K562 (cell line): ENCODE results near the gene DDAH2. TPM values are rescaled to one million over a fixed set of nuclear protein-coding genes. Genes with fewer than 3 reads are reported as not detected.

Source experiments
- ATAC-seq: fragments of 200-7000 bp; cut with Tn5 transposase; 3 replicates; pipeline ENCODE4 v1.9.1; 2020; ENCODE audit warnings: moderate library complexity
- BruUV-seq: library from RNA; stranded (reverse); fragments of 400-500 nt; replicated peaks from 2 replicates; lab custom pipeline; 2021; lab: Mats Ljungman, UMichigan
- CTCF ChIA-PET: fragments of 300-600 bp; formaldehyde crosslinking; extraction: SDS; loops from one replicate; lab custom pipeline; 2021; ENCODE audit warnings: low intra/inter-chr PET ratio; lab: Yijun Ruan, JAX
- POLR2A ChIA-PET: fragments of 300-600, 350-650 bp; sonication (Branson Sonifier 250); formaldehyde crosslinking; extraction: SDS; loops from one replicate; lab custom pipeline; 2021; ENCODE audit warnings: antibody characterized with exemption, inconsistent platforms; lab: Yijun Ruan, JAX
- DNase-seq, 4 experiments: peaks; one replicate each; pipeline versions ENCODE4 v3.0.0 to v3.0.0-alpha.2; 2011 to 2018; ENCODE audit warnings: low spot score in 3 of 4, mixed read lengths in 3 of 4; ENCODE audit errors: extremely low read depth in 1 of 4
- FAIRE-seq: peaks from 2 replicates; lab custom pipeline; 2011; peaks lifted over from hg19 to GRCh38; lab: Jason Lieb, UNC
- H2AFZ ChIP-seq: 2 replicates; pipeline ENCODE4 v1.6.0; 2011; ENCODE audit warnings: low read depth, low read length, control low read depth, inconsistent platforms
- H3K27ac ChIP-seq: fragments of 200-600 bp; 3 replicates; pipeline ENCODE4 v1.8.0; 2011; ENCODE audit warnings: low read depth, mild to moderate bottlenecking, control low read depth, inconsistent platforms, low read length, moderate library complexity, mixed read lengths; ENCODE audit errors: extremely low read depth
- H3K27me3 ChIP-seq, 2 experiments: fragments of 300-600 bp in 1 of 2; 2 replicates in 1 of 2; 3 replicates in 1 of 2; pipeline versions ENCODE4 v1.6.0 to v1.8.0; 2011; ENCODE audit warnings: inconsistent platforms in 2 of 2, low read length in 2 of 2, mild to moderate bottlenecking in 1 of 2, mixed read lengths in 1 of 2, moderate library complexity in 1 of 2; ENCODE audit not compliant: control insufficient read depth in 2 of 2, insufficient read depth in 2 of 2
- H3K36me3 ChIP-seq: fragments of 300-600 bp; 3 replicates; pipeline ENCODE4 v1.8.0; 2011; ENCODE audit warnings: mild to moderate bottlenecking, low read length, inconsistent platforms; ENCODE audit not compliant: control insufficient read depth, insufficient read depth
- H3K4me1 ChIP-seq, 2 experiments: fragments of 200-600 bp in 1 of 2; replicated peaks in 1 of 2; 2 replicates in 1 of 2; 3 replicates in 1 of 2; pipeline versions ENCODE4 v1.5.1 to v1.8.0; 2011; ENCODE audit warnings: inconsistent platforms in 2 of 2, low read length in 2 of 2, mild to moderate bottlenecking in 1 of 2, mixed read lengths in 1 of 2, moderate library complexity in 1 of 2; ENCODE audit not compliant: control insufficient read depth in 2 of 2, insufficient read depth in 2 of 2
- H3K4me2 ChIP-seq: 2 replicates; pipeline ENCODE4 v1.6.1; 2011; ENCODE audit warnings: low read length, control low read depth, inconsistent platforms, mixed read lengths; ENCODE audit not compliant: insufficient read depth
- H3K4me3 ChIP-seq: fragments of 200-600 bp; sonication (generic), shearing (Covaris generic); 2 replicates; pipeline ENCODE4 v1.5.1; 2016; ENCODE audit warnings: control low read depth, inconsistent platforms
- H3K79me2 ChIP-seq: fragments of 200-600 bp; 3 replicates; pipeline ENCODE4 v1.8.0; 2011; ENCODE audit warnings: low read length, inconsistent platforms; ENCODE audit not compliant: control insufficient read depth, insufficient read depth
- H3K9ac ChIP-seq, 2 experiments: 2 replicates each; pipeline versions ENCODE4 v1.6.0 to v1.6.1; 2011; ENCODE audit warnings: low read depth in 2 of 2, low read length in 2 of 2, control low read depth in 1 of 2, inconsistent platforms in 1 of 2, mild to moderate bottlenecking in 1 of 2, mixed read lengths in 1 of 2; ENCODE audit not compliant: insufficient read depth in 1 of 2
- H3K9me1 ChIP-seq: one replicate; pipeline ENCODE4 v1.6.0; 2011; ENCODE audit warnings: inconsistent platforms, mild to moderate bottlenecking, low read length, moderate library complexity; ENCODE audit not compliant: control insufficient read depth, insufficient read depth
- H3K9me3 ChIP-seq: replicated peaks from 2 replicates; pipeline ENCODE4 v1.5.1; 2011; ENCODE audit warnings: low read depth, low read length, inconsistent platforms; ENCODE audit not compliant: control insufficient read depth, insufficient read depth
- H4K20me1 ChIP-seq: replicated peaks from 2 replicates; pipeline ENCODE4 v1.6.1; 2011; ENCODE audit warnings: low read length, inconsistent platforms, mixed read lengths; ENCODE audit not compliant: control insufficient read depth, insufficient read depth
- ARHGAP35 ChIP-seq: fragments of 450-650 bp; IDR thresholded peaks from 2 replicates; pipeline ENCODE4 v1.6.1; 2018; ENCODE audit not compliant: partially characterized antibody
- ARNT ChIP-seq, 2 experiments: fragments of 450-650 bp; IDR thresholded peaks; 2 replicates each; pipeline ENCODE4 v1.6.1; 2016; ENCODE audit warnings: mild to moderate bottlenecking in 1 of 2
- BHLHE40 ChIP-seq: IDR thresholded peaks from 2 replicates; pipeline ENCODE4 v1.6.1; 2011; ENCODE audit warnings: low read length, improper control_type of control experiment
- BRD4 ChIP-seq: fragments of 200-600 bp; sonication (generic); IDR thresholded peaks from 2 replicates; pipeline ENCODE4 v1.6.1; 2017; ENCODE audit warnings: inconsistent platforms
- CEBPG ChIP-seq, 3 experiments: fragments of 200-800 bp in 1 of 3; sonication (Bioruptor generic) in 1 of 3; sonication (generic) in 1 of 3; formaldehyde crosslinking in 1 of 3; IDR thresholded peaks in 2 of 3; conservative IDR thresholded peaks in 1 of 3; 2 replicates each; pipeline versions ENCODE4 v1.6.1 to v1.8.0; 2016 to 2022; ENCODE audit warnings: missing compliant biosample characterization in 2 of 3, missing genetic modification characterization in 2 of 3, mild to moderate bottlenecking in 1 of 3, missing genetic modification reagents in 1 of 3
- ELF2 ChIP-seq: fragments of 250-450 bp; sonication (Bioruptor Pico); IDR thresholded peaks from 2 replicates; pipeline ENCODE4 v1.5.0; 2021; ENCODE audit warnings: mild to moderate bottlenecking
- JUNB ChIP-seq: fragments of 450-650 bp; formaldehyde crosslinking; conservative IDR thresholded peaks from 2 replicates; pipeline ENCODE4 v1.4.0; 2020; ENCODE audit warnings: mild to moderate bottlenecking
- SAFB2 ChIP-seq: fragments of 200-400 bp; formaldehyde crosslinking; IDR thresholded peaks from 2 replicates; pipeline ENCODE4 v1.6.1; 2018; ENCODE audit warnings: borderline replicate concordance, low read length, low read depth, moderate library complexity; ENCODE audit not compliant: severe bottlenecking
- SETDB1 ChIP-seq: IDR thresholded peaks from one replicate; pipeline ENCODE4 v1.6.1; 2012; ENCODE audit warnings: low read length, control low read depth, inconsistent platforms
- SMARCC2 ChIP-seq: fragments of 450-650 bp; IDR thresholded peaks from 2 replicates; pipeline ENCODE4 v1.6.1; 2017; ENCODE audit warnings: antibody characterized with exemption, moderate library complexity, mild to moderate bottlenecking, low read depth
- WGBS: fragments of 100-300 bp; shearing (Covaris generic); methylation state at CpG from one replicate; pipeline ENCODE4 v1.1.6; 2016; ENCODE audit warnings: low coverage, mixed read lengths; ENCODE audit not compliant: insufficient coverage; ENCODE audit errors: missing lambda C conversion rate; 5-methylcytosine and 5-hydroxymethylcytosine counted together
- in situ Hi-C: fragments of 300-500 bp; cut with MboI; formaldehyde crosslinking; loops from 4 replicates; pipeline ENCODE4 v1.15.0; 2018; ENCODE audit warnings: inconsistent platforms, mixed read lengths
- intact Hi-C: fragments of 100-400 bp; cut with micrococcal nuclease; formaldehyde crosslinking; loops from 2 replicates; pipeline ENCODE4 v1.14.2; 2022
- polyA plus RNA-seq, 8 experiments: library from polyadenylated mRNA; depleted of rRNA in 4 of 8; stranded (reverse) in 5 of 8; unstranded in 3 of 8; fragments of >200 nt; fragmentation: Nextera tagmentation in 2 of 8; fragmentation: Illumina TruSeq in 1 of 8; extraction: Ambion mirVana in 2 of 8; extraction: Trizol in 1 of 8; gene quantifications; 2 replicates each; pipeline versions ENCODE4 v1.2.1 to v1.2.3, GENCODE V29; 2011 to 2014; ENCODE audit warnings: inconsistent platforms in 1 of 8, missing spikeins in 1 of 8
- total RNA-seq, 7 experiments: library from RNA; depleted of rRNA in 6 of 7; stranded (reverse); fragments of >200 nt in 6 of 7; fragmentation: Illumina TruSeq in 2 of 7; extraction: Trizol in 2 of 7; gene quantifications; 2 replicates each; pipeline versions ENCODE4 v1.2.1 to v1.2.3, GENCODE V29; 2011 to 2021; ENCODE audit warnings: low replicate concordance in 1 of 7
- TF ChIP-seq, protein P1 (sequence below): sonication (generic); formaldehyde crosslinking; IDR thresholded peaks from 2 replicates; pipeline ENCODE4 v1.8.1; 2023; ENCODE audit warnings: mild to moderate bottlenecking, missing genetic modification reagents
- TF ChIP-seq, protein P2 (sequence below): fragments of 250-450 bp; sonication (Bioruptor Pico); IDR thresholded peaks from 2 replicates; pipeline ENCODE4 v1.5.0; 2021; ENCODE audit warnings: mild to moderate bottlenecking, borderline replicate concordance

Gene DDAH2
- total and polyA plus RNA-seq, 9 of the 15 experiments (the other 6 are each of a cell fraction or from before 2014, with no cell fraction given), result 1.8 to 45.4 (median 21.4) TPM

DNA sequence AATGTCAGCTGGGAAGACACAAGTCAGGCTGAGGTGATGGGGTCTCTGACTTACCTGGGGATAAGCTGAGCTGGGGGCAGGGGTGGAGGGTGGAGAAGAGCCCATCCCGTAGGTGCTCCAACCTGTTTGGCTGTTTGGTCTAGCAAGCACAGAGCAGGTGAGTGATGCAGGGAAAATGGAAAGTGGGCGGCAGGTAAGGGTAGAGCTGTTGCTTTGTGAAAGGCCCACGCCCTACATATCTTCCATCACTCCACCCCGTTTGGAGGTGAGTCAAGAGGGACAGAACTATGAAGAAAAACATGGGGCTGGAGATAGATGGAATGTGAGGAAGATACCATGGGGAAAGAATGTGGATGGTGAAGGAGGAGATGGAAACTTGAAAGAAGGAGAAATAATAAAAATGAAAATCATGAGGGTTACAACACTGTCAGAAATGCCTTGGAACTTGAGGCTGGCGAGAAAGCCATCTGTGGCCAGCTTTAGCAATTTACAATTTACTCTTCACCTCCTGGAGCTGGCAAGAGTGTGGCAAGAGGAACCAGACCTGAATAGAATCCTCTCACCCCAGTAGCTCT, 8.8 kb downstream of the DDAH2 start:
- Histone ChIP-seq H3K9ac (peak overlapping the region in 1 of 2 experiments; percentile 61; a peak in 2 of 4 replicates), H3K36me3 (no peaks in the 10 kb centered on the region)
- TF ChIP-seq ARHGAP35, result no peak
- TF ChIP-seq JUNB (CRISPR knock-in tag), result no peak
- TF ChIP-seq SMARCC2, result no peak
- no peak for TF ChIP-seq ELF2 (CRISPR knock-in tag)
- TF ChIP-seq, protein P1, sequence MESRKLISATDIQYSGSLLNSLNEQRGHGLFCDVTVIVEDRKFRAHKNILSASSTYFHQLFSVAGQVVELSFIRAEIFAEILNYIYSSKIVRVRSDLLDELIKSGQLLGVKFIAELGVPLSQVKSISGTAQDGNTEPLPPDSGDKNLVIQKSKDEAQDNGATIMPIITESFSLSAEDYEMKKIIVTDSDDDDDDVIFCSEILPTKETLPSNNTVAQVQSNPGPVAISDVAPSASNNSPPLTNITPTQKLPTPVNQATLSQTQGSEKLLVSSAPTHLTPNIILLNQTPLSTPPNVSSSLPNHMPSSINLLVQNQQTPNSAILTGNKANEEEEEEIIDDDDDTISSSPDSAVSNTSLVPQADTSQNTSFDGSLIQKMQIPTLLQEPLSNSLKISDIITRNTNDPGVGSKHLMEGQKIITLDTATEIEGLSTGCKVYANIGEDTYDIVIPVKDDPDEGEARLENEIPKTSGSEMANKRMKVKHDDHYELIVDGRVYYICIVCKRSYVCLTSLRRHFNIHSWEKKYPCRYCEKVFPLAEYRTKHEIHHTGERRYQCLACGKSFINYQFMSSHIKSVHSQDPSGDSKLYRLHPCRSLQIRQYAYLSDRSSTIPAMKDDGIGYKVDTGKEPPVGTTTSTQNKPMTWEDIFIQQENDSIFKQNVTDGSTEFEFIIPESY (CRISPR knock-in tag), result no peak
- TF ChIP-seq SAFB2, result no peak
- no peak for TF ChIP-seq BHLHE40
- no peak for TF ChIP-seq ARNT (IDR thresholded peaks at IDR 0.05)
- TF ChIP-seq BRD4, result no peak
- TF ChIP-seq, protein P2, sequence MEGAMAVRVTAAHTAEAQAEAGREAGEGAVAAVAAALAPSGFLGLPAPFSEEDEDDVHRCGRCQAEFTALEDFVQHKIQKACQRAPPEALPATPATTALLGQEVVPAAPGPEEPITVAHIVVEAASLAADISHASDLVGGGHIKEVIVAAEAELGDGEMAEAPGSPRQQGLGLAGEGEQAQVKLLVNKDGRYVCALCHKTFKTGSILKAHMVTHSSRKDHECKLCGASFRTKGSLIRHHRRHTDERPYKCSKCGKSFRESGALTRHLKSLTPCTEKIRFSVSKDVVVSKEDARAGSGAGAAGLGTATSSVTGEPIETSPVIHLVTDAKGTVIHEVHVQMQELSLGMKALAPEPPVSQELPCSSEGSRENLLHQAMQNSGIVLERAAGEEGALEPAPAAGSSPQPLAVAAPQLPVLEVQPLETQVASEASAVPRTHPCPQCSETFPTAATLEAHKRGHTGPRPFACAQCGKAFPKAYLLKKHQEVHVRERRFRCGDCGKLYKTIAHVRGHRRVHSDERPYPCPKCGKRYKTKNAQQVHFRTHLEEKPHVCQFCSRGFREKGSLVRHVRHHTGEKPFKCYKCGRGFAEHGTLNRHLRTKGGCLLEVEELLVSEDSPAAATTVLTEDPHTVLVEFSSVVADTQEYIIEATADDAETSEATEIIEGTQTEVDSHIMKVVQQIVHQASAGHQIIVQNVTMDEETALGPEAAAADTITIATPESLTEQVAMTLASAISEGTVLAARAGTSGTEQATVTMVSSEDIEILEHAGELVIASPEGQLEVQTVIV, result no peak
- no peak for TF ChIP-seq SETDB1
- TF ChIP-seq CEBPG (CRISPR knock-in tag; IDR thresholded peaks at IDR 0.05), result no peak
- TF ChIP-seq CEBPG (tag; conservative IDR thresholded peaks at IDR 0.05 in 1 of 2, IDR thresholded peaks at IDR 0.05 in 1 of 2), result no peak
- TF ChIP-seq, all 486 proteins: peak for 0
- ChIA-PET CTCF (no interaction called here), POLR2A (interaction anchor here (0.7 to 15.0 kb wide), 9 partner anchors 8 to 146 kb away, joined by 3 to 236 read pairs (median 3); partner anchors contain the start of genes ABHD16A, CLIC1, DDAH2 and GPANK1)
- in situ Hi-C loops (no loop called here), intact Hi-C loops (no loop called here)
- no peak overlapping the region for H2AFZ ChIP-seq
- FAIRE-seq (no peak), DNase-seq (no peak), ATAC-seq (no peak)
- H3K27me3 ChIP-seq, result no peaks in the 10 kb centered on the region
- no peaks in the 10 kb centered on the region for H3K9me1 ChIP-seq
- BruUV-seq, result no TSS peak
- no peaks in the 10 kb centered on the region for H3K9me3 ChIP-seq
- H3K4me3 ChIP-seq, result no peak overlapping the region
- 35% methylated on average over 5 of the region's 5 CpGs for WGBS
- no peak overlapping the region for H3K4me2 ChIP-seq
- peaks cover 16 to 23% of the 10 kb centered on the region in 2 experiments; a peak in 4 of 5 replicates for H3K4me1 ChIP-seq
- no peaks in the 10 kb centered on the region for H3K79me2 ChIP-seq
- no peak overlapping the region for H3K27ac ChIP-seq
- H4K20me1 ChIP-seq, result no peaks in the 10 kb centered on the region
